MM.1S (cell line): ENCODE data around the gene DEAF1.

Source experiments
- EZH2 ChIP-seq: fragments of 300-600 bp; sonication (generic); optimal IDR thresholded peaks from 2 replicates; pipeline ENCODE3; 2017; ENCODE audit warnings: low read depth, mild to moderate bottlenecking, antibody characterized with exemption, low read length, mixed read lengths
- TF ChIP-seq, protein P1 (sequence below): fragments of 300-600 bp; sonication (generic); IDR thresholded peaks from 2 replicates; pipeline ENCODE4 v1.5.1; 2016; ENCODE audit warnings: antibody characterized with exemption, low read length, mixed read lengths

DNA sequence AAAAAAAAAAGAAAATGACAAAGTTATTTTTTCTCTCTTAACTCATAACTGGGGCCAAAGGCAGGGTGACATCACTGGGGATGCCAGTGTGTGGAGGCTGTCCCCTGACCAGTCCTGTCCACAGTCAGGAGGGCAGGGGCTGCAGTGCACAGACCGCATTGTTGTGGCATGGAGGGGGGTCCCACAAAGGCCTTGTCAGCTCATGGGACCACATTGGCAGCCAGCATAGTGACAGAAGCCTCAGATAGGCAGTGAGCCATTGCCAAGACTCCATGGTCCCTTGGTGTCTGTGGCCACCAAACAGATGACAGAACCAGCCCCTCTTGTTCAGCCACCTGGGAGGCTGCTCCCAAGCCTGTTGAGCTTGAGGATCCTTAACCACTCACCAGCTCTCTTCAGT lies 4.7 kb upstream of the DEAF1 start:
- no peak for TF ChIP-seq EZH2
- TF ChIP-seq, protein P1, sequence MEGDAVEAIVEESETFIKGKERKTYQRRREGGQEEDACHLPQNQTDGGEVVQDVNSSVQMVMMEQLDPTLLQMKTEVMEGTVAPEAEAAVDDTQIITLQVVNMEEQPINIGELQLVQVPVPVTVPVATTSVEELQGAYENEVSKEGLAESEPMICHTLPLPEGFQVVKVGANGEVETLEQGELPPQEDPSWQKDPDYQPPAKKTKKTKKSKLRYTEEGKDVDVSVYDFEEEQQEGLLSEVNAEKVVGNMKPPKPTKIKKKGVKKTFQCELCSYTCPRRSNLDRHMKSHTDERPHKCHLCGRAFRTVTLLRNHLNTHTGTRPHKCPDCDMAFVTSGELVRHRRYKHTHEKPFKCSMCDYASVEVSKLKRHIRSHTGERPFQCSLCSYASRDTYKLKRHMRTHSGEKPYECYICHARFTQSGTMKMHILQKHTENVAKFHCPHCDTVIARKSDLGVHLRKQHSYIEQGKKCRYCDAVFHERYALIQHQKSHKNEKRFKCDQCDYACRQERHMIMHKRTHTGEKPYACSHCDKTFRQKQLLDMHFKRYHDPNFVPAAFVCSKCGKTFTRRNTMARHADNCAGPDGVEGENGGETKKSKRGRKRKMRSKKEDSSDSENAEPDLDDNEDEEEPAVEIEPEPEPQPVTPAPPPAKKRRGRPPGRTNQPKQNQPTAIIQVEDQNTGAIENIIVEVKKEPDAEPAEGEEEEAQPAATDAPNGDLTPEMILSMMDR: no peak
